GM19193 (cell line): ENCODE results near the gene GMCL2.

Experiments used
- POLR2A ChIP-seq: IDR thresholded peaks from 4 replicates; pipeline ENCODE4 v1.6.1; 2011; ENCODE audit not compliant: insufficient read depth, insufficient read length; ENCODE audit errors: extremely low read depth

Gene GMCL2

GRCh38 chr5:178189433-178189832 is 2.3 kb upstream of the GMCL2 start:
- TF ChIP-seq POLR2A, result no peak

GRCh38 chr5:178186427-178186826 is 744 bp downstream of the GMCL2 start:
- no peak for TF ChIP-seq POLR2A

- no peak for TF ChIP-seq POLR2A
These were observed 4.9 kb downstream of the GMCL2 start for GRCh38 chr5:178182158-178182876.

DNA sequence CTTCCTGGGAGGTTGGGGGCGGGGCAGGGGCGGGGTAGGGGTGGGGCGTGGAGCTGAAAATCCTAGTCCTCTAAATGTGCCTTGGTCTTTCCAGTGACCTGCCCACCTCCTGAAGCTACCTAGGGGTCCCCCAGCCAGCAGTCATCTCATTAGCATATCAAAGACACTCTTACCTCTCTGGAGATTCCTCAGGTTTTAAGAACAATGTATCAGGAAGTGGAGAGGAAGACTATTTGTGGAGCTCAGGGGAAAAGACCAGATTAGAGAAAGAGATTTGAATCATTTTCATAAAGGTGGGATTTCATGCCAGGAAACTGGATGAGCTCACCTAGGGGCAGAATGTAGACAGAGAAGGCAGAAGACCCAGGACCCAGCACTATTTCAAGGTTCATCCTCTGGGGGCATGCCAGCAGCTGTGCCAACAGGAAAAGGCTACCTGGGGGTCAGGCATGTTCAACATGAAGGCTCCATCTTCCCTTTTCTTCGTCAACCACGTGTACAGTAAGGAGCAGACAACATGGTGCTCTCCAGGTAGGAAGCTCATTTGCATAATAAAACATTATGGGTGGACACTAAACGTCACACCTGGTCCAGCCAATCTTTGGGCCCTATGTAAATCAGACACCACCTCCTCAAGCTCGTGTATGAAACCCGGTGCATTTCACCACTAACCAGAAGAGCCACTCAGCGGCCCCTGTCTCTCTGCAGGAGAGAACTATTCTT is 6.9 kb downstream of the GMCL2 start:
- no peak for TF ChIP-seq POLR2A

DNA sequence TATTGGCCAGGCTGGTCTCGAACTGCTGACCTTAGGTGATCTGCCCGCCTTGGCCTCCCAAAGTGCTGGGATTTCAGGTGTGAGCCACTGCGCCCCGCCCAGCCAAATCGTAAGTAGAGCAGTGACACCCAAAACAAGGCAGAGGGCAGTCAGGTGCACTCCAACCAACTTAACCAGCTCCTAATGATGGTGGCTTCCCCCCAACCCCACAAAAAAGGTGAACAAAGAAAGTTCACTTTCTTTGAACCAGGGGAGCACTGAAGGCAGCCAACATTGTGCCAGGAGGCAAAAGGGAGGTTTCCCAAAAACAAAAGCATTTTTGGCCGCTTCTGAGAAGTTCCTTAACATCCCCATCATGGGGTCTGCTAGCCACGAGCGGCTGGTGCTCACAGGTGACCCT is 9.6 kb downstream of the GMCL2 start:
- TF ChIP-seq POLR2A, result no peak

GRCh38 chr5:178176791-178177190 is 10.4 kb downstream of the GMCL2 start:
- TF ChIP-seq POLR2A, result no peak

GRCh38 chr5:178174456-178174855 is 12.7 kb downstream of the GMCL2 start:
- TF ChIP-seq POLR2A, result no peak

DNA sequence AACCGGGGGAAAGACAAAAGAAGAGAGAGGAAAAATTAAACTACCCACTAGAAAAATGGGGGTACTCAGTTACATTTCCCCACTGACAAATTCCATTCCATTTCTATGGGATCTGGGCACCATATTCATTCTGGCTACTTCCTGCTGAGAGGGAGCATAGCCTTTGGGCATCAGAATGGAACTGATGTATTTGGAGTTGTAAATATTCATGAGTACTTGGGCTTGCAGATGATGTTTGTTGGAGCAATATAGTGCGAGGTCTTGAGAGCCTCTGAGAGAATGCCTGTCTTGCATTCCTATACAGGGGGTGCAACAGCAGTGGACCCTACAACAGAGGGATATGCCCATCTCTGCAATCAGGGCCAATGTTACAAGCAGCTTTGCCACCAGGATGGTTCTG is 16.7 kb downstream of the GMCL2 start:
- TF ChIP-seq POLR2A, result no peak

GRCh38 chr5:178165581-178165980 is 21.6 kb downstream of the GMCL2 start:
- no peak for TF ChIP-seq POLR2A

DNA sequence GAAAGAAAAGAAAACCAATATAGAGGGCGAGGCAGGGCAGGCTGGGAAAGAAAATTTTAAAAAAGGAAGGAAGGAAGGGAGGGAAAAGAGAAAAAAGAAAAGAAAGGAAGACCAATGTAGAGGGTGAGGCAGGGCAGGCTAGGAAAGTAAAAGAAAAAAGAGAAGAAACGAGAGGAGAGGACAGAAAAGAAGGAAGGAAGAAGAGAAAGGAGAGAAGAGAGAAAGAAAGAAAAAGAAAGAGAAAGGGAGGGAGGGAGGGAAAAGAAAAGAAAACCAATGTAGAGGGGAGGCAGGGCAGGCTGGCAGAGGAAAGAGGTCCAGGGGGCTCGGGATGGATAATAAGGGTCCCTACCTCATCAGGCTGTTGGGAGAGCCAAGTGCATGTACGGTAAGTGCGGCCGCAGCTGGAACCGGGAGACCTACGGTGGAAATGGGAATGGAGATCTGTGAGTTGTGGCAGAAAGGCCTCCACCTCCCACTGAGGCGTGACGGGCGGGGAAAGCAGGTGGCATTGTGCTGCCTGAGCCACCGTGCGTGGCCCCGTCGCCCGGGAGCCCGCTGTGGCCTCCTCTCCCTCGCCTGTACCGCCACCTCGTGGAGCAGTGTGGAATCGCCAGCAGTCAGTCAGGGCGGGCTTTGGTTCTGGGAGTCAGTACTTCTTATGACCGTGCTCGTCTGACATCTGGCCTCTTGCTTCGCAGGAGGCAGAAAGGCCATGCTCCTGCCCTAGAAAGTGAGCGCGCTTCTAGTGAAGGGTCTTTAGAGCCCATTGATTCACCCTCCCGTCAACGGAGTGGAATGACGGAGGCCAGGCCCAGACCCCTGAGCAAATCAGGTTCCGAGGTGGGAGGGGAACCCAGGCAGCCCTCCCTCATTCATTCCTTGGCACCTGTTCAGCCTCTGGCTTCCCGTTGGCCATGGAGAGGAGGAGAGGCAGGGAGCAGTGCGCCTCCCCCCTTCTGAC is 23.1 kb downstream of the GMCL2 start:
- TF ChIP-seq POLR2A, result no peak

GRCh38 chr5:178162481-178162880 is 24.7 kb downstream of the GMCL2 start:
- TF ChIP-seq POLR2A, result no peak

GRCh38 chr5:178160176-178160575 is 27.0 kb downstream of the GMCL2 start:
- TF ChIP-seq POLR2A, result no peak

GRCh38 chr5:178155065-178155464 is 32.1 kb downstream of the GMCL2 start:
- no peak for TF ChIP-seq POLR2A

DNA sequence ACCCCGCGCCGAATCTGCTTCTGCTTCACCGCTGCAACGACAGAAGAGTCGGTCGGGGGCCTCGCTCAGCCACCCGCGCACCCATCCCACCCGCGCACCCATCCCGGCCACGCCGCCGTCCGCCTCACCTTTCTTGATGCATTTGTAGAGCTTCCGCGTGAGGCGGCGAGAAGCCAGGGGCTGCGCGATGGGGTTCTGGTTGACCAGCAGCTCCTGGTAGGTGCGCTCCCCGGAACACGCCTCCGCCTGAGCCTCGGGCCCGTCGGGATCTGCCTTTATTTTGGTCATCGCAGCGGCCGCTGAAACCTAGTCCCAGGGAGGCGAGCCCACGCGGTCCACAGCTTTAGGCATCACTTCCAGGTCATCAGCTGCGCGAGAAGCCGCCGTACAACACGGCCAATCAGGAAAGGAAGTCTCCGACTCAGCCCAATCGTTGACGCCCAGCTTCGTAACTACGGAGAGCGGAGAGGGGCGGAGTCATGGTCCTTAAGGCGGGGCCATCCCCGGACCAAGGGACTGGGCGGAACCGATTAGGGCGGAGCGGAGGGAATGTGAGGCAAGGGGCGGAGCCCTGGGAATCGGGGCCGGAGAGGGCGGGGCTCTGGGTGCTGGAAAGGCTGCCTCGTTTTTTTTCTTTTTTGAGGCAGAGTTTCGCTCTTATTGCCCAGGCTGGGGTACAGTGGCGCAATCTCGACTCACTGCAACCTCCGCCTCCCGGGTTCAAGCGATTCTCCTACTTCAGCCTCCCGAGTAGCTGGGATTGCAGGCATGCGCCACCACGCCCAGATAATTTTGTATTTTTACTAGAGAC is 33.4 kb downstream of the GMCL2 start, which contains the start of gene NHP2:
TSS of gene NHP2 (minus strand) at position 356 of the 811 bp plus-strand sequence. CDS start at position 288, 68 bp downstream.
- TF ChIP-seq POLR2A, result peak; percentile 66
